ENCODE data around the gene RPGRIP1L.

Gene RPGRIP1L

GRCh38 chr16:53703590-53704444 is at the start of gene RPGRIP1L, which contains the start of gene FTO:
Gene RPGRIP1L, minus strand, starts transcription at chr16:53703859. Its CDS starts 3,136 bp downstream, at chr16:53700723.
Gene FTO, plus strand, starts transcription at chr16:53704156.
- H3K4me3 ChIP-seq (ENCODE audit: low read depth, low read length), result peak within 1 kb of the TSS; percentile 84
- DNase-seq (ENCODE audit: low read depth), result peak; percentile 97

GRCh38 chr16:53753431-53753830 is 49.8 kb upstream of the RPGRIP1L start:
- no peak for DNase-seq (ENCODE audit: low read depth)

GRCh38 chr16:53752560-53752959 is 48.9 kb upstream of the RPGRIP1L start:
- H3K4me3 ChIP-seq (ENCODE audit: low read depth, low read length), result no peak overlapping the region
- no peak for DNase-seq (ENCODE audit: low read depth)

More at GRCh38 chr16:53753431-53753830, 49.8 kb upstream of the RPGRIP1L start:
- no peak overlapping the region for H3K4me3 ChIP-seq (ENCODE audit: low read depth, low read length)

GRCh38 chr16:53745753-53746266 is 42.2 kb upstream of the RPGRIP1L start:
- no peak for DNase-seq (ENCODE audit: low read depth)
- no peak overlapping the region for H3K4me3 ChIP-seq (ENCODE audit: low read depth, low read length)

GRCh38 chr16:53745086-53745485 is 41.4 kb upstream of the RPGRIP1L start:
- no peak overlapping the region for H3K4me3 ChIP-seq (ENCODE audit: low read depth, low read length)
- peak; percentile 38 for DNase-seq (ENCODE audit: low read depth)

- H3K4me3 ChIP-seq (ENCODE audit: low read depth, low read length), result no peak overlapping the region
- no peak for DNase-seq (ENCODE audit: low read depth)
These were observed 40.8 kb upstream of the RPGRIP1L start for GRCh38 chr16:53744449-53744848.

- DNase-seq (ENCODE audit: low read depth), result no peak
- no peak overlapping the region for H3K4me3 ChIP-seq (ENCODE audit: low read depth, low read length)
These were observed 39.5 kb upstream of the RPGRIP1L start for GRCh38 chr16:53743149-53743566.

- H3K4me3 ChIP-seq (ENCODE audit: low read depth, low read length), result no peak overlapping the region
- DNase-seq (ENCODE audit: low read depth), result no peak
These were observed 37.9 kb upstream of the RPGRIP1L start for GRCh38 chr16:53741546-53741945.

- DNase-seq (ENCODE audit: low read depth), result no peak
- no peak overlapping the region for H3K4me3 ChIP-seq (ENCODE audit: low read depth, low read length)
These were observed 37.4 kb upstream of the RPGRIP1L start for GRCh38 chr16:53740933-53741531.

GRCh38 chr16:53740476-53740875 is 36.8 kb upstream of the RPGRIP1L start:
- no peak for DNase-seq (ENCODE audit: low read depth)

GRCh38 chr16:53737552-53737951 is 33.9 kb upstream of the RPGRIP1L start:
- H3K4me3 ChIP-seq (ENCODE audit: low read depth, low read length), result no peak overlapping the region
- DNase-seq (ENCODE audit: low read depth), result no peak

More at GRCh38 chr16:53740476-53740875, 36.8 kb upstream of the RPGRIP1L start:
- no peak overlapping the region for H3K4me3 ChIP-seq (ENCODE audit: low read depth, low read length)

GRCh38 chr16:53736297-53736696 is 32.6 kb upstream of the RPGRIP1L start:
- H3K4me3 ChIP-seq (ENCODE audit: low read depth, low read length), result no peak overlapping the region
- DNase-seq (ENCODE audit: low read depth), result no peak

- no peak overlapping the region for H3K4me3 ChIP-seq (ENCODE audit: low read depth, low read length)
These were observed 31.2 kb upstream of the RPGRIP1L start for GRCh38 chr16:53734908-53735307.

GRCh38 chr16:53732296-53732929 is 28.8 kb upstream of the RPGRIP1L start:
- H3K4me3 ChIP-seq (ENCODE audit: low read depth, low read length), result no peak overlapping the region
- DNase-seq (ENCODE audit: low read depth), result no peak

More at GRCh38 chr16:53734908-53735307, 31.2 kb upstream of the RPGRIP1L start:
- DNase-seq (ENCODE audit: low read depth), result no peak

- no peak for DNase-seq (ENCODE audit: low read depth)
- H3K4me3 ChIP-seq (ENCODE audit: low read depth, low read length), result no peak overlapping the region
These were observed 27.0 kb upstream of the RPGRIP1L start for GRCh38 chr16:53730693-53731092.

- DNase-seq (ENCODE audit: low read depth), result no peak
- H3K4me3 ChIP-seq (ENCODE audit: low read depth, low read length), result no peak overlapping the region
These were observed 23.0 kb upstream of the RPGRIP1L start for GRCh38 chr16:53726625-53727024.

GRCh38 chr16:53721017-53721416 is 17.4 kb upstream of the RPGRIP1L start:
- H3K4me3 ChIP-seq (ENCODE audit: low read depth, low read length), result no peak overlapping the region
- no peak for DNase-seq (ENCODE audit: low read depth)

- H3K4me3 ChIP-seq (ENCODE audit: low read depth, low read length), result no peak overlapping the region
- no peak for DNase-seq (ENCODE audit: low read depth)
These were observed 13.9 kb upstream of the RPGRIP1L start for GRCh38 chr16:53717577-53717976.

- DNase-seq (ENCODE audit: low read depth), result no peak
- H3K4me3 ChIP-seq (ENCODE audit: low read depth, low read length), result no peak overlapping the region
These were observed 11.3 kb upstream of the RPGRIP1L start for GRCh38 chr16:53715023-53715384.

Data from skeletal muscle cell (primary cell).